Stomach (tissue), 4 donors: ENCODE measurements around the gene HOGA1.
"Not testable (repeated sequence)": the region's sequence is repeated elsewhere in the genome, so short reads cannot be mapped to it uniquely, and the experiment has no call there.

Experiments used
- CTCF ChIP-seq, 7 experiments: fragments of 450-650 bp in 4 of 7; fragments of 200-600 bp in 3 of 7; sonication (generic) in 3 of 7; IDR thresholded peaks; one replicate each; pipeline ENCODE4 v1.5.1; 2016 to 2019; ENCODE audit warnings: antibody characterized with exemption in 7 of 7, control low read depth in 2 of 7, mild to moderate bottlenecking in 1 of 7
- EP300 ChIP-seq: sonication (generic); formaldehyde crosslinking; IDR thresholded peaks from one replicate; pipeline ENCODE4 v1.6.1; 2017; ENCODE audit warnings: antibody characterized with exemption

DNA sequence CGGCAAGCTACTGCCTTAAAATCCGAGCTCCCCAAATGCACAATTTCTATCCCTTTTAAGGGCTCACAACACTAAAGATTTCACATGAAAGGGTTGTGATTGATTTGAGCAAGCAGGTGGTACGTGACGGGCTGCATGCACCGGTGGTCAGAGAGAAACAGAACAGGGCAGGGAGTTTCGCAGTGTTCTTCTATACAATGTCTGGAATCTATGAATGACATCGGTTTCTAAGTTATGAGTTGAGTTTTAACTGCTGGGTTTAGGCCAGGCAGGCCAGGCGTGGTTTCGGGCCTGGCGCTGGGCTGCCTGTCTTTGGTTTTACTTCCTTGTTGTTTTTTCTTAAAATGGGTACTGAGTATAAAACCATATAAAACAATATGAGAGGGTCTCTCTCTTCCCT, 28.6 kb upstream of the HOGA1 start:
- not testable (repeated sequence) for TF ChIP-seq CTCF (IDR thresholded peaks at IDR 0.05); EP300
